ENCODE data around the gene ZC3H4. TPM values are rescaled to one million over a fixed set of nuclear protein-coding genes. Genes with fewer than 3 reads are reported as not detected.
A peak's percentile ranks its signal among the peaks of the same experiment; 100 is the strongest.

ZC3H4 gene
- total and polyA plus RNA-seq, 9 of the 15 experiments (the other 6 are each of a cell fraction or from before 2014, with no cell fraction given), result 2.2 to 75.6 (median 18.3) TPM

- TF ChIP-seq MNT (conservative IDR thresholded peaks at IDR 0.05), result no peak; a peak in 1 of 4 replicates
- no peak for TF ChIP-seq CCAR2 (IDR thresholded peaks at IDR 0.05; ENCODE audit: low read depth, low read length)
- TF ChIP-seq ZNF263 (CRISPR knock-in tag; IDR thresholded peaks at IDR 0.05; ENCODE audit: borderline replicate concordance), result peak; percentile 99
- no peak for TF ChIP-seq ZNF695 (CRISPR knock-in tag; IDR thresholded peaks at IDR 0.05)
- TF ChIP-seq MED1 (CRISPR knock-in tag; IDR thresholded peaks at IDR 0.05; ENCODE audit: borderline replicate concordance), result no peak
- TF ChIP-seq TAF1 (IDR thresholded peaks at IDR 0.05; ENCODE audit: control insufficient read depth, extremely low read depth, insufficient read depth, low read length, severe bottlenecking), result peak; percentile 93
- TF ChIP-seq RAD21 (CRISPR knock-in tag; conservative IDR thresholded peaks at IDR 0.05 in 1 of 2, IDR thresholded peaks at IDR 0.05 in 1 of 2), result 0 out of 4 replicates have a peak, but pooled peaks of 1 of the 2 experiments have one; percentile 6
- no peak for TF ChIP-seq ZNF23 (CRISPR knock-in tag; IDR thresholded peaks at IDR 0.05)
- TF ChIP-seq TSHZ1 (CRISPR knock-in tag; IDR thresholded peaks at IDR 0.05), result no peak
- TF ChIP-seq ZNF655 (CRISPR knock-in tag; IDR thresholded peaks at IDR 0.05), result no peak
- TF ChIP-seq E2F8 (IDR thresholded peaks at IDR 0.05; ENCODE audit: low read depth, partially characterized antibody), result no peak
- TF ChIP-seq MXD1 (CRISPR knock-in tag; IDR thresholded peaks at IDR 0.05; ENCODE audit: borderline replicate concordance, poor library complexity, severe bottlenecking), result peak; percentile 8
- no peak for TF ChIP-seq ZNF764 (CRISPR knock-in tag; IDR thresholded peaks at IDR 0.05; ENCODE audit: low read depth)
- no peak for TF ChIP-seq ZKSCAN8 (CRISPR knock-in tag; IDR thresholded peaks at IDR 0.05)
- TF ChIP-seq MCM7 (IDR thresholded peaks at IDR 0.05), result no peak
- no peak for TF ChIP-seq ZFPM2 (CRISPR knock-in tag; IDR thresholded peaks at IDR 0.05)
- TF ChIP-seq ZSCAN29 (IDR thresholded peaks at IDR 0.05), result 0 out of 2 replicates have a peak, but pooled peaks have one; percentile 17
Observed at GRCh38 chr19:47112166-47112996, 1.2 kb downstream of the ZC3H4 start (continued).
